GM12892 (cell line): ENCODE measurements around the gene FRAS1.

Experiments
- POLR2A ChIP-seq: IDR thresholded peaks from 2 replicates; pipeline ENCODE4 v1.6.1; 2011; ENCODE audit warnings: low read depth, low read length, control low read depth
- POLR2AphosphoS5 ChIP-seq: IDR thresholded peaks from 2 replicates; pipeline ENCODE4 v1.6.1; 2011; ENCODE audit warnings: low read depth, low read length, control low read depth

DNA sequence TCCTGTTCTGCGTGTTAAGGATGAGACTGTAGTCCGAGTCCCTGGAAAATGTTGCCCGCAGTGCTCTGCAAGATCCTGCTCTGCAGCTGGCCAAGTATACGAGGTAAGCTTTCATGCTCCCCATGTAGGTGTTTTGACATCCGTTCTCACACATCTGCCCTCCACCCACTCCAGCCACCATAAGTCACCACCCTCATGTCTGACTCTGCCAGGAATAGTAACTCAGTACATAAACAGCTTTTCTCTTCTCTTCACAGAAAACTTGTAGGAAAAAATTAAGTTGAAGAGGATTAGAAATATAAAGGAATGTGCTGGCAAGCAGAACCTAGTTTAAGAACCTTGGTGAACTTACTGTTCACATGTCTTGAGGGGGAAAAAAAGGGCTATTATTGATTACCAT lies 207.9 kb downstream of the FRAS1 start:
- TF ChIP-seq POLR2A (no peak), POLR2AphosphoS5 (no peak)
